GM19328 (cell line): ENCODE measurements around the gene TUNAR.

Experiments
- ATAC-seq: cut with Tn5 transposase; IDR thresholded peaks from one replicate; pipeline ENCODE4 v1.9.1; 2021; ENCODE audit warnings: mild to moderate bottlenecking, moderate library complexity; ENCODE audit not compliant: unreplicated experiment

Gene TUNAR

DNA sequence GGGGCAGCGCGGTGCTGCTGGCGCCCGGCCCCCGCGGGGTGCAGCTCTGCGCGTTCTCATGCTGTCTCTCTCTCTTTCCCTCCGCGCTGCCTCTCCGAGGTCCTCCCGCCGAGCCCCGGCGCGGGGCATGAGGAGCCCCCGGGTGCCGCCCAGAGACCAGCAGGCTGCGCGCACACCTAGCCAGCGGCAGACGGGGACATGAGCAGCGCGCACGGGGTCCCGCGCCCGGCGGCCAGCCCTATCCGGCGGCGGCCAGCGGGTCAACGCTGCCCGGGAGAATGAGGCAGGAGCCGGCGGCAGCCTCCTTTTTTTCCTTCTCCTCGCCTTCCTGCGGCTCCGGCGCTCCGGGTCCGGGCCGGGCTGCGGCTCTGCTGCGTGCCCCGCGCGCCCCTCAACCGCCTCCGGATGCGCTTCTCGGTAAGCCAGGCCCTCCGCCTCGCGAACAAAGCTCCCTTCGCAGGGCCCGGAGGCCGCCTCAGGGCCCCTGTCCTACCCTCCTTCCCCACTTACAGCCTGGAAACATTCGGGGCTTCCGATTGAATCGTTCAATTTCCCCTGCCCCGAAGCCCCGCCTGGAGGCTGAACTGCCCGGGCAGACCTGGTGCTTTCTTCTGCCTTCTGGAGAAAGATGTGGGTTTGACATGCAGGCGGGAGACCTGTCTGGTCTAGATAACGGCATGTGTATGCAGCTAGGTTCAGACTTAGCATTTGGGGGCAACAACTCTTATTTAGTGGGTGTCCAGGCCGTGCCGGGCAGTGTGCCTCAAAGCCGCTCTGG, at the start of gene TUNAR:
Gene TUNAR, plus strand, starts transcription at position 72 of the 778 bp plus-strand sequence.
- no peak for ATAC-seq

DNA sequence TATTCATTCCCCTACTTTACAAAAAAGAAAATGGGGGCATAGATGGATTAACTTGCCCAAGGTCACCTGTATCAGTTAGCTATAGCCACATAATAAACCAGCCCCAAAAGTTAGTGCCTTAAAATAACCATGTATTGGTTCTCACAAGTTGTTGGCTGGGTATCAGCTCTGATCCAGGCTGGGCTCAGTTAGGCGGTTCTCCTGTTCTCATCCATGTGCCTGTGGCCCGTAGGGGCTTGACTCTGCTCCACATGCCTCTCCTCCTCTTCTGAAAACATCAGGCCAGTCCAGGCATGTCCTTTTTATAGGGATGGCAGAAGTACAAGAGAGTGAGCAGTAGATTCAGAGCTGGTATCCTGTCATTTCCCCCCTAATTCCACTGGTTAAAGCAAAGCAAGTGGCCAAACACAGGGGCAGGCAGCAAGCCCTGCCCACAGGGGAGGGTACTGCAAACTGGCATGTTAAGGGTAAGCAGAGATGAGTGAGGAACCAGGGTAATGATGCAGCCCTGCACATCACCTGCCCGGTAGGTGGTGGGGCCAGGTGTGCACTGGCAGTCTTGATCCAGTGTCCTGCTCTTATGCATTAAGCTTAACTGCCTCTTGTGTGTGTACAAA, 47.9 kb upstream of the TUNAR start:
- no peak for ATAC-seq

DNA sequence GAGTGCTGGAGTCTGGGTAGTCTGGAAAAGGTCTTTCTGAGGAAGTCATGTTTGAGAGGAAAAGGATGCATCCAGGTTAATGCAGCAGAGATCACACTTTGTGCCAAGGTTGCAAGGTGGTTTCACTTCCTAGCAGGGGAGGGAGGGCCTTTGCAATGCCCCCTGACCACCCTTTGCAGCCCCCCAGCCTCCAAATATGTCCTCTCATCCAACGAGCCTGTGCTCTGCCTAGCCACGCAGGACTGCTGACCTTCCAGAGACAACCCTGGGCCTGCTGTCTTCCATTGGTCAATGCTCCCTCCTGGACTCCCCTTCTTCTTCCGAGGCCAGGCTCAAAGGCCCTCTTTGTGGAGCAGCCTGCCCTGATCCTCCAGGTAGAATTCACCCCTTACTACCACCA, 47.3 kb upstream of the TUNAR start:
- ATAC-seq = no peak

DNA sequence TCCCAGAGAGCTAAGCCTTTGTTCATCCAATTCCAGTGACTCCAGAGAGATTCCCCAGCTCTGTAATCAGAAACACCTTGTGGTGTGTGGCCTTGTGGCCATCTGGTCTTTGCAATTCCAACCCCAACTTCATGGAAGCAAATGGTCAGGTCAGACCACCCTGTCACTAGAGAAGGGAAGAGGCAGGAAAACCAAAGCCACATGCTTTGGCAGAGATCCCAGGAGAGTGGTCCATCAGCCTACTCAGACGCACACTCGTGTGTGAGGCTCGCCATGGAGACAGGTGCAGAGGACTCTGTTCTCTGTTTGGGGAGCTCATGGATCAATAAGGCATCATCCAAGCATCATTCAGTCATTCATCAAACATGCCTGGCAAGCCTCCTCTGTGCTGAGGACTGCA, 46.2 kb upstream of the TUNAR start:
- ATAC-seq = no peak

DNA sequence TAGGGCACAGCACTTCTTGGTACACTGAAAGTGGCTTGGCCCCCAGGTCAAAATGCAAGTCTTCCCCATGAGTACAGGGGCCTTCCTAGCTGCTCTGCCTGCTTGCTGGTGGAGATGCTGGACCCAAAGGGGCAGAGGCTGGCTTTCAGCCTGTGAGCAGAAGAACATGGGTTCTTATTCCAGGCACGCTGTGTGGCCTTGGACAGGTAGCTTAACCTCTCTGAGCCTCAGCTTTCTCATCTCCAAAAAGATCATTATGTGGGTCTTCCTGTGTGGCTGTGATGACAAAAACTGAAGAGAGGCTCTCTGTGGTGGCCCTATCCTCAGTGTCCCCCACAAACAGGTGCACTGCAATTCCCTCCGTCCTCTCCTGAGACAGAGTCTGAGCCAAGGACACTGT, 45.6 kb upstream of the TUNAR start:
- ATAC-seq = no peak

DNA sequence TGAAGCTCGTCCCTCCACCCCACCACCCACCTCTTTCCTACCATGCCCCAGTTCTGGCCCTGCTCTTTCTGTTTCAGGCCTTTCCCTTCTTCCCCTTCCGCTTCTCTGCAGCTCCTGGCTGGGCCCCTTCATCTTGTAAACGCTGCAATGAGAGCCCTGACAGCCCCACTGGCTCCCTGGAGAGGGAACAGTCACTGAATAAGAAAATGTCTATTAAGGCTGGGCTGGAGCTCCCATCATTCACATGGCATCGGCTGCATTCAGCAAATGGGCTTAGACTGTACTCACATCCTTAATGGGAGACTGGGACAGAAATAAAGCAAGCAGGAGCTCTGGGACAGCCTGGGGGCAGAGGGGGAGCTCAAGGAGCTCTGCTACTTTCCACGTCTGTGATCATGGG, 45.2 kb upstream of the TUNAR start:
- ATAC-seq = no peak

DNA sequence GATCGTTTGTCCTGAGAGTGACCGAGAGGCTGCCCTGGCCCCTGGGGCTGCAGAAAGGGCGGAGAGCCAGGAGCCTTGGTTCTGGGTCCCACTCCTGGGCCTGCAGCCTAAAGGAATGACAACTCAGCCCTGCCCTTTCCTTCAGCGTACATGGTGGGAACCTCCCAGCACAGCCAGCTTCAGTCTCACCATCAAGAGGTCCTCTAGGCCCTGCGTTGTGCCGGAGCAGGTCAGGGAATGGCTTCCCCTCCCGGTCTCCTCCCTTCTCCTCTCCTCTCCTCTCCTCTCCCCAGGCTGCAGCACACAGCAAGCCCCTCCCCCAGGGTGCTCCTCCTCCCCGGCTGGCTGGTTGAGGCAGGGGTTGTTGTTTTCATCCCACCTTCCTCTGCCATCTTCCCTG, 44.6 kb upstream of the TUNAR start:
- no peak for ATAC-seq

DNA sequence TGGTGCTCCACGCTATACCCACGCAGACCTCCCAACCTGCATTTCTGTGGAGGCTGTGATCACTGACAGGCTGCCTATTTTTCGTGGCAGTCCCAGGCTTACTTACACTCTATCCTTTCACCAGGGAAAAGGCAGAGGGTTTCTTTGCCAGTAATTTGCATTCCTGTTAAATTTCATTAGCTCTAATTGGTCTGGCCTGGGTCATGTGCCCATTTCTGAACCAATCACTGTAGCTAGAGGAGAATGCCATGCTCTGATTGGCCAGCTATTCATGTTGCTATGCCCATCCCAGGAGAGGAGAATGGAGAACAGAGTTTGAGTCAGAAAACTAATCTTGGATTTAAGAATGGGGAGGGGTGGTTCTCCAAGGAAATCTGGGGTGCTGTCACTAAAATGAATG, 43.2 kb upstream of the TUNAR start:
- no peak for ATAC-seq

DNA sequence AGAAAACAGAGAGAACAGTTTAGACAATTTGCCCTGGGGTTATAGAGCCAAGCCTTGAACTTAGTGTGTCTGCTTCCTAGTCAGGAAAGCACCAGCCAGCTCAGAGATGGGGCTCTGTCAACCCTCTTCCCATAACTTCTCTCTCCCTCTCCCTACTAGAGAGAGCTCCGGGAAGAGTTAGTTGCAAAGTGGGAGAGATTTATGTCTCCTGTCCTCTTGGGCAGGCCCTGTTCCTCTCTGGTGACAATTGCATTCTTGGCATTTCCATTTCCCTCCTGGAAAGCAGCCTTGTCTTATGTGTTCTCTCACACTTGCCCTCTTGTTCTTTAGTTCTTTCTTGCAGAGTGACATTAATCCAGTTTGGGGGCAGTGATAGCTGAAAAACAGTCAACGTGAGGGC, 42.1 kb upstream of the TUNAR start:
- ATAC-seq = no peak

DNA sequence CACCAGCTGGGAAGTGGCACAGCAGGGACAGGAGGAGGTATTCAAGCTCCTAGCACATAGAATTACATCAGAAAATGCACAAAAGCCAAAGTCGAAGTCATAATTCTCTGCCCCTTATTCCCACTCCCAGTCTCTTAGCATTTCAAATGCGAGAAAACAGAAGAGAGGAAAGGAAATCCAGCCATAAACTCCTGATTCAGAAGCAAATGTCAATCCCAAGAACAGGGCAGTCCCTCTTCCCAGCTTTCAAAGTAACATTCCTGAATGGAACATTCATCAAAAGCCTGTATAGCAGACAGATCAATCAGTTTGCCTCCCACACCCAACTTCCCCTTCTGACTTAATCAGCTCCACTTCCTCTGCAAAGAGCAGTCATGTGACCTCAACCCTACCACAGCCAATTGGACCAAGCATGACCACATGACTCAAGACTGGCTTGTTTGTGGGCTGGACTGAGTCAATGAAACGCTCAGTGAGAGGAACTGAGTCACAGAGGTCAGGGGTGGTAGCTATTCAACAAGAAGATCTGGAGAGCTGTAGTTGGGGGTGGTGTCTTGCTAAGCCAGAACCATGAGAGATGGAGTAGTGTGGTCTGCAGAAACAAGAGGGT, 41.4 kb upstream of the TUNAR start:
- no peak for ATAC-seq

DNA sequence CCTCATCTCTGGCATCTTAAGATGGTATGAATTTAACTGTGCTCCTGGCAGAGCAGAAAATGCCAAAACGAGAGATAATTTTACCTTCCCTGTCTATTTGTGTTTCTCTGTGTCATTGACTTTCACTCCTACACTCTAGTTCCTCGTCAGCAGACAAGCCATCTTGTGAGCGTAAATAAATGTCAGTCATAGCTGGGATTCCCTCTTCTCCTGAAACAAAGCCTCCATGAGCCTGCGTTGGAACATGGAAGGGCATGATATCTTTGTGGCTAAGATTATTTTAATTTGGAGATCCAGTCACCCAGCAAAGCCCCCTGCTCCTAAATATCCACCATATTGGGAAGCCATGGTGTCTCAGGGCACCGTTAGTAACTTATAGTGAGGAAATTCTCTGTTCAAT, 37.8 kb upstream of the TUNAR start:
- no peak for ATAC-seq

DNA sequence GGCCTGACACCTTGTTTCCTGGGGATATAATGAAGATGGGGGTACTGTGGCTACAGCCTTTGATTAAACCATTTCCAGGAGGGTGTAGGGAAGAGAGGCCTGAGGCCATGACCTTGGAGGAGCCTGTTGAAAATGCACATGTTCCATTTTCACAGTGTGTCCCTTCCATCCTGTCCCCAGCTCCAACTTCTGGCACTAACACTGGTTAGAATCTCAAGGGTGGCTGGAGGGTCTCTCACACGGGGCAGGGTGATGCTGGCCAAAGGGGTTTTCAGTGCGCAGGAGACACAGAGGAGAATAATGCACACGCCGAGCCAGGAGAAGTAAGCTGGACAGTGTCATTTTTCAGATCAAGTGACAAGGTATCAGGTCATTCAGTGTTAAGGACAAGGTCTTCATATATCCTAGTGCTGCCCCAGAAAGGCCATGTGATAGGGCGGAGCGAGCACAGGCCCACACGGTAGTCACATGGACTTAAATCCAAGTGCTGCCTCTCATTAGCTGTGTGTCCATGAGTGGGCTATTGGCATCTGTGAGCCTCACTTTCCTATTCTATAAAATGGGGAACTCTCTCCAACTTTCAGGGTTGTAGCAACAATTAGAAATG, 36.4 kb upstream of the TUNAR start:
- ATAC-seq = no peak

DNA sequence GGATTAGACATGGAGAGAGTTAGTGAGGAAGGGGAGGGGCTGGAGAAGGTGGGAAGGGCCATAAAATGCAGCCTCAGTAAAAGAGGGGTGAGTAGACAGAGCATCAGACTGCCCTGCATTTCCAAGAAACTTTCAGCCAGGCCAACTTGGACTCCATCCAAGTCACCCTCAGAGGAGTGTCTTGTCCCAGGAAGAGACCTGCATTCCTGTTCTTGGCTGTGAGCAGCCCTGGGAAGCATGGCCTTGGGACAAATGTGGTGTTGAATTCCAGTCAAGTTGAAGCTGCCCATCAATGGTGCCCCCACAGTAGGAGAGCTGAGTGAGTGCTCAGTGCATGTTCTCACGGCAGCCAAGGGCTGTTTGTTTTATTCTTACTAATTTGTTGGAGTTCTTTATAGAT, 35.0 kb upstream of the TUNAR start:
- no peak for ATAC-seq

DNA sequence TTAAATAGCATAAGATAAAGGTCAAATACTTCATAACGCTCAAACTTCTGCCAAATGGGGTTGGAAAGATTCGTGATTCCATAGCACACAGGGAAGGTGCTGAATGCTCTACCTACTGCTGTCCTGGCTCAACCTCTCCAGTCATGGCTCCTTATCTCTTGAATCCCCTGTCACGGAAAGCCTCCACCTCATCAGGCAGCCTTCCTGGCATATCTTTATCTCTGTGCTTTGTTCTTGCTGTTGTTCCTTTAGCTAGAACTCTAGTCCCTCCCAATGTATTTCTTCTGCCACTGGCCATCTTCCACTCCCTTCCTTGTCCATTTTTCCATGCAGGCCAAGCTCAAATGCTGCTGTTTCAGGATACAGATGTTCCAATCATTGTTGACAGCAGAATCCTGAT, 26.9 kb upstream of the TUNAR start:
- ATAC-seq = no peak

DNA sequence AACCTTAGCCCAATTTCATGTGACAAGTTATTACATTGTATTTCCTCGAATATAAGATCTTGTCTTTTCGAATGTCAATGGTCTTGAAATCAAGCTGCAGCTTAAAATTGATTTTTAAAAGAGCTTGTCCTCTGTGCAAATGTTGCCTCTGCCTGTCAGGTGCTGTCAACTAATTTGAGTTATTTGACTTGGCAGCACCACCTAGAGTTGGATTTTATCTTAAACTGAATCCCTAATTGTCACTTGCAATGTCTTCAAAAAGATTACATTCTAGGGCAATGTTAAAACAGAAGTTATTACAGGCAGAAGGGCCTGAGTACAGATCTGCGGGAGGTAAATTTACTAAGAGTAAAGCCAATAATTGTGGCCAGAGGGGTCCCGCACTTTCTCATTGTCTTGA, 26.2 kb upstream of the TUNAR start:
- no peak for ATAC-seq

DNA sequence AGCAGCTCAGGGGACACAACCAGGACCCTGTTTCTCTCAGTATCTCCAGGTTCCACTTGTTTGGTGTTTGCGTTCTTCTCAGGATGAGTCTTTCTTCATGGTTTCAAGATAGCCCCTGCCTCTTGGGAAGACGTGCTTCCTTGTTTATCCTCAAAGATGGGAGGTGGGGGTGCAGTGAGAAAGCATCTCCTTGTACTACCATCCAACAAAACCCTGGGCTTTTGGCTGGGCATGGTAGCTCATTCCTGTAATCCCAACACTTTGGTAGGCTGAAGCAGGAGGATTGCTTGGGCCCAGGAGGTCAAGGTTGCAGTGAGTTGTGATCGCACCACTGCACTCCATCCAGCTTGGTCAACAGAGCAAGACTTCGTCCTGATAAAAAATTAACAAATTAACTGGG, 21.0 kb upstream of the TUNAR start:
- no peak for ATAC-seq

DNA sequence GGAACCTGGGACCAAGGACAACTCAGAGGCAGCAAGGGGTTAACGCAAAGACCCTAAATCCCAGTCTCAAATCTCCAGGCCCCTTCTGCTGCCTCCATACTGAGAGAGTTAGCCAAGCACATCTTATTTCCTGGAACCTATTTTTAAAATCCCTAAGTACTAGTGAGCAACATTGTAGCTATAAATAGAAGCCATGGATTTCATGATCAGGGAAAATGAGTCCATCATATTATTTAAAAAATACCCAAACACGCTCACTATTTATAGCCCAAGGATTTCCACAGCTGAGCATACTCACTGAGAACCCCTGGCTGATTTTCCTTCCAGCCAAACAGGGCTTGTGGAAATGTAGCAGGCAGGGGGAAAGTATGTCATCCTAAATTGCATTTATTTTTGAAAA, 19.4 kb upstream of the TUNAR start:
- ATAC-seq = no peak

DNA sequence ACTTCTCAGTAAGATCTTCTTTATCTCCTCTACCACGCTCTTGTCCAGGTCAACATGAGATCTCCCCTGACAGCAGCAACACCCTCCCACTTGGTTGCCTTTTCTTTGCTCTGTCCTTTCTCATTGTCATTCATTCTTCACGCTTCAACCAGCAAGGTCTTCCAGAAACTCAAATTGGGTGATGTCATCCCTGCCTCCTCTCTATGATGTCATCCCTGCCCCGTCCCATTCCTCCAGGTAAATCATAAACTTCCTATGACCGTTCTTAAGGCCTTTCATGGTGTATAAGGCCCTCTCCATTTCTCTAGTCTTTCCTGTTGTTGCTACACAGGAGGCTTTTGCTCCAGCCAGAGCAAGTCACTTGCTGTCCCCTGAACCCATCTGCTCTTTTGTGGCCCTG, 17.7 kb upstream of the TUNAR start:
- ATAC-seq = no peak

DNA sequence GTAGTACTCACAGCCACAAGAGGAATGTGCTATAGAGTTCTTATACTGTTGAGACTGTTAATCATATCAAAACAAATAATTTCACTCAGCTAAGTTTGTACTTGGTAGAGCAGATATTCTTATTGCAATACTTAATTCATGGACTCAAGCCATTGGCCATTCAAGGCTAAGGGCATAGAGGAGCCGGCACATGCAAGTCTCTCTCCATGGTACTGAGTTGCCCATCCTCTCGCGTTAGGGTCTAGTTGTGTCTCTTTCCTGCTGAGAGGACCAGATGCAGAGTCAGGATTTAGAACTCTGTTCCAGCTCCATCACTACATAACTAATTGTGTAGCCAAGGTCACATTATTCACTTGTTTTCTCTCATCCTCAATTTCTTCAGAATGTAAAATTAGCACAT, 14.4 kb upstream of the TUNAR start:
- ATAC-seq = no peak

DNA sequence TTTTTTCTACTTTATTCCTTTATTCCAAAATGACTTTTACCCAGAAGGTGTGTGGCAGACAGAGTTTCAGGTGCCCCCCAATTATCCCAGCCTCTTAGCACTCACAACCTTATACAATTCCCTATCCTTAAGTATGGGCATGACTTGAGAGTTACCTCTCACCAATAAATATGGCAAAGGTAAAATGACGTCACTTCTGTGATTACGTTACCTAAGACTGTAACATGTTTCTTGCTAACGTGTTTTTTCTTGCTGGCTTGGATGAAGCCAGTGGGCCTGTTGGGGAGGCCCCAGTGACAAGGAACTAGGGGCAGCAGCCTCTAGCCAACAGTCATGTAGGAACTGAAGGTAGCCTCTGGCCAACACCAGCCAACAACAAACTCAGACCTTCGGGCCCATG, 13.3 kb upstream of the TUNAR start:
- ATAC-seq = no peak

DNA sequence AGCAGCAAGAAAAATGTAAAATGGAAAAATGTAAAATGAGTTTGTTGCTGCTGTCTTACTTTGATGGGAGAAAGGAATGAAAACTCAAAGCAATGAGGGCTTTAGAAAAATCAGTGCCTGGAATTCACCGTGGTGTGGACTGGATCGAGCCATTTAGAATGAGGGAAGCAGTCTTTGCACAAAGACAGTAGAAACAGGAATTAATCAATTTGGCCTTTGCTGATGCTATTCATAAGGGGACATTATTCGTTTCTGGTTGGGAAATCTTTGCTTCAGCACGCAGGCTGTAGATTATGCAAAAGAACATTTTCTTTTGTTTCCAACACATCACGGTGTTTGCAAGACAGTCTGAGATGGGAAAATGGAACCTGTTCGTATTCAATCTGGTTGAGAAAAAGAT, 6.9 kb upstream of the TUNAR start:
- ATAC-seq = no peak

DNA sequence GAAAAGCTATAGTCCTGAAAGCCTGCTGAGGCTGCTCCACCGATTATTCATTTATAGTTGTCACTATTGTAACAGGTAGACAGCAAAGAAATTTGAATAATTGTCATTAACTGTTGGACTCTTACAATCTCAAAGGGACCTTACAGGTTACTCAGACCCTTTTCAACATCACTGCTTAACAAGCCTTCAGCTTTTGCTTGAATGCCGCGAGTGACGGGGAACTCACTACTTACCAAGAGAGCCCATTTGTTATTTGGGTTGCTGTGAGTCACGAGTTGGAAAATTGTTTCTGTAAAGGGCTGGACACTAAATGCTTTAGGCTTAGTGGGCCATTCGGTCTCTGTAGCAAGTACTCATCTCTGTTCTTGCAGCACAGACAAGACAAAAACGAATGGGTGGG, 5.9 kb upstream of the TUNAR start:
- no peak for ATAC-seq
